IMR-90 (cell line): ENCODE measurements around the gene LAMA2. TPM values are rescaled to one million over a fixed set of nuclear protein-coding genes. Genes with fewer than 3 reads are reported as not detected.

ENCODE experiments used
- ATAC-seq: fragments of 200-7000 bp; cut with Tn5 transposase; 2 replicates; pipeline ENCODE4 v1.9.1; 2020; ENCODE audit warnings: low read depth, mild to moderate bottlenecking, moderate library complexity
- BruUV-seq: library from RNA; stranded (reverse); fragments of 400-500 nt; replicated peaks from 2 replicates; lab custom pipeline; 2021; lab: Mats Ljungman, UMichigan
- CTCF ChIA-PET: fragments of 300-600 bp; formaldehyde crosslinking; extraction: SDS; loops from one replicate; lab custom pipeline; 2021; ENCODE audit warnings: antibody characterized with exemption; lab: Yijun Ruan, JAX
- POLR2A ChIA-PET: fragments of 300-600 bp; sonication (Branson Sonifier 250); formaldehyde crosslinking; loops from one replicate; lab custom pipeline; 2022; ENCODE audit warnings: antibody characterized with exemption; ENCODE audit not compliant: unreplicated experiment; lab: Charles Lee
- DNase-seq: peaks from one replicate; pipeline ENCODE4 v3.0.0; 2013
- H2AFZ ChIP-seq: replicated peaks from 2 replicates; pipeline ENCODE3; 2013; ENCODE audit warnings: low read length, mild to moderate bottlenecking; ENCODE audit not compliant: poor library complexity
- H2AK5ac ChIP-seq: 2 replicates; pipeline ENCODE4 v1.6.1; 2013; ENCODE audit warnings: low read depth, low read length, inconsistent platforms
- H2AK9ac ChIP-seq: replicated peaks from 2 replicates; pipeline ENCODE3; 2013; ENCODE audit warnings: mild to moderate bottlenecking, low read depth, low read length, moderate library complexity; ENCODE audit not compliant: poor library complexity
- H2BK120ac ChIP-seq: 2 replicates; pipeline ENCODE4 v1.6.1; 2013; ENCODE audit warnings: low read depth, low read length, inconsistent platforms
- H2BK15ac ChIP-seq: 3 replicates; pipeline ENCODE4 v1.6.1; 2013; ENCODE audit warnings: low read depth, low read length, inconsistent platforms
- H2BK20ac ChIP-seq: 2 replicates; pipeline ENCODE4 v1.6.1; 2013; ENCODE audit warnings: low read depth, mild to moderate bottlenecking, inconsistent platforms, low read length, moderate library complexity
- H2BK5ac ChIP-seq: 2 replicates; pipeline ENCODE4 v1.6.1; 2013; ENCODE audit warnings: mild to moderate bottlenecking, low read depth, low read length, inconsistent platforms; ENCODE audit not compliant: poor library complexity, severe bottlenecking
- H3K14ac ChIP-seq: replicated peaks from 2 replicates; pipeline ENCODE4 v1.6.1; 2013; ENCODE audit warnings: low read depth, low read length, inconsistent platforms
- H3K18ac ChIP-seq: 2 replicates; pipeline ENCODE4 v1.6.1; 2013; ENCODE audit warnings: low read depth, low read length, control low read depth
- H3K23ac ChIP-seq: 2 replicates; pipeline ENCODE4 v1.6.1; 2013; ENCODE audit warnings: low read depth, low read length, inconsistent platforms
- H3K27ac ChIP-seq: 2 replicates; pipeline ENCODE4 v1.5.1; 2013; ENCODE audit warnings: mild to moderate bottlenecking, control low read depth, low read length; ENCODE audit not compliant: insufficient read depth
- H3K27me3 ChIP-seq: 2 replicates; pipeline ENCODE4 v1.6.1; 2013; ENCODE audit warnings: low read length; ENCODE audit not compliant: control insufficient read depth, insufficient read depth
- H3K36me3 ChIP-seq: 2 replicates; pipeline ENCODE4 v1.6.1; 2013; ENCODE audit warnings: low read length, mixed read lengths; ENCODE audit not compliant: control insufficient read depth, insufficient read depth
- H3K4ac ChIP-seq: 2 replicates; pipeline ENCODE4 v1.6.1; 2013; ENCODE audit warnings: low read depth, low read length, inconsistent platforms
- H3K4me1 ChIP-seq: 2 replicates; pipeline ENCODE4 v1.6.1; 2013; ENCODE audit warnings: low read length, mixed read lengths; ENCODE audit not compliant: control insufficient read depth, insufficient read depth
- H3K4me2 ChIP-seq: 2 replicates; pipeline ENCODE4 v1.6.1; 2013; ENCODE audit warnings: low read depth, mild to moderate bottlenecking, control low read depth, low read length, moderate library complexity
- H3K4me3 ChIP-seq: 2 replicates; pipeline ENCODE4 v1.5.1; 2013; ENCODE audit warnings: low read depth, mild to moderate bottlenecking, control low read depth, low read length, moderate library complexity; ENCODE audit not compliant: insufficient read depth
- H3K56ac ChIP-seq: 2 replicates; pipeline ENCODE4 v1.6.1; 2013; ENCODE audit warnings: low read length, inconsistent platforms; ENCODE audit not compliant: insufficient read depth; ENCODE audit errors: extremely low read depth
- H3K79me1 ChIP-seq, 2 experiments: 2 replicates each; pipeline ENCODE4 v1.6.1; 2013; ENCODE audit warnings: low read length in 2 of 2, inconsistent platforms in 1 of 2, low read depth in 1 of 2
- H3K9ac ChIP-seq: 2 replicates; pipeline ENCODE4 v1.6.1; 2013; ENCODE audit warnings: low read depth, low read length, control low read depth
- H3K9me1 ChIP-seq: 2 replicates; pipeline ENCODE4 v1.6.1; 2013; ENCODE audit warnings: low read length, inconsistent platforms; ENCODE audit not compliant: insufficient read depth
- H3K9me3 ChIP-seq: 2 replicates; pipeline ENCODE4 v1.6.1; 2013; ENCODE audit warnings: low read length; ENCODE audit not compliant: control insufficient read depth, insufficient read depth
- H4K20me1 ChIP-seq: 2 replicates; pipeline ENCODE4 v1.6.1; 2013; ENCODE audit warnings: low read length, inconsistent platforms; ENCODE audit not compliant: insufficient read depth
- H4K5ac ChIP-seq: 2 replicates; pipeline ENCODE4 v1.6.1; 2013; ENCODE audit warnings: mild to moderate bottlenecking, low read depth, low read length, control low read depth
- H4K8ac ChIP-seq, 2 experiments: 2 replicates each; pipeline ENCODE4 v1.6.1; 2013; ENCODE audit warnings: low read depth in 2 of 2, low read length in 2 of 2, control low read depth in 1 of 2, inconsistent platforms in 1 of 2
- H4K91ac ChIP-seq: 2 replicates; pipeline ENCODE4 v1.6.1; 2013; ENCODE audit warnings: low read depth, low read length, inconsistent platforms; ENCODE audit not compliant: insufficient read depth
- CEBPB ChIP-seq: IDR thresholded peaks from 2 replicates; pipeline ENCODE4 v1.6.1; 2012; ENCODE audit warnings: low read depth, low read length, improper control_type of control experiment
- CHD1 ChIP-seq: IDR thresholded peaks from 2 replicates; pipeline ENCODE4 v1.6.1; 2012; ENCODE audit warnings: low read depth, low read length, improper control_type of control experiment
- CTCF ChIP-seq: conservative IDR thresholded peaks from 2 replicates; pipeline ENCODE4 v1.5.1; 2012; ENCODE audit warnings: mild to moderate bottlenecking, low read depth, low read length, improper control_type of control experiment
- ELK1 ChIP-seq: fragments of 150-350 bp; IDR thresholded peaks from 2 replicates; pipeline ENCODE4 v1.6.1; 2016; ENCODE audit warnings: low read depth, mild to moderate bottlenecking, low read length, moderate library complexity, borderline replicate concordance
- MAFK ChIP-seq: IDR thresholded peaks from 2 replicates; pipeline ENCODE4 v1.6.1; 2012; ENCODE audit warnings: low read depth, low read length, improper control_type of control experiment
- NFE2L2 ChIP-seq: fragments of 150-350 bp; IDR thresholded peaks from 2 replicates; pipeline ENCODE4 v1.6.1; 2016; ENCODE audit warnings: low read depth, mild to moderate bottlenecking, low read length
- RAD21 ChIP-seq: IDR thresholded peaks from 2 replicates; pipeline ENCODE4 v1.6.1; 2012; ENCODE audit warnings: low read length, improper control_type of control experiment
- RFX5 ChIP-seq: IDR thresholded peaks from 2 replicates; pipeline ENCODE4 v1.8.0; 2012; ENCODE audit warnings: low read depth, mild to moderate bottlenecking, low read length, moderate library complexity
- dilution Hi-C: fragments of 300-500 bp; cut with HindIII; formaldehyde crosslinking; loops from one replicate; pipeline ENCODE4 v1.14.3; 2018; ENCODE audit warnings: low sequenced_read_pairs; ENCODE audit not compliant: unreplicated experiment
- in situ Hi-C: fragments of 300-500 bp; cut with MboI; formaldehyde crosslinking; loops from 3 replicates; pipeline ENCODE4 v1.14.3; 2019; ENCODE audit warnings: low sequenced_read_pairs, inconsistent platforms, mixed read lengths
- intact Hi-C: fragments of 100-400 bp; cut with micrococcal nuclease; formaldehyde crosslinking; loops from 2 replicates; pipeline ENCODE4 v1.10.0; 2022
- polyA plus RNA-seq, 3 experiments: library from polyadenylated mRNA; depleted of rRNA; stranded (reverse); fragments of >200 nt; gene quantifications; 2 replicates each; pipeline ENCODE4 v1.2.3, GENCODE V29; 2012; ENCODE audit warnings: low replicate concordance in 1 of 3
- total RNA-seq: library from RNA; depleted of rRNA; stranded (reverse); fragments of >200 nt; gene quantifications from 2 replicates; pipeline ENCODE4 v1.2.3, GENCODE V29; 2012

Gene LAMA2
- total and polyA plus RNA-seq, 2 of the 4 experiments (the other 2 are of a cell fraction): 9.9 to 13.3 TPM

GRCh38 chr6:129451187-129451586 is 568.2 kb downstream of the LAMA2 start:
- no TSS peak for BruUV-seq
- CTCF ChIA-PET: no interaction called here
- Histone ChIP-seq H3K56ac (no peak overlapping the region), H2AK5ac (no peak overlapping the region), H4K20me1 (no peaks in the 10 kb centered on the region), H3K36me3 (no peaks in the 10 kb centered on the region), H3K4me2 (no peak overlapping the region), H3K27ac (no peak overlapping the region), H2AFZ (no peak overlapping the region), H4K8ac (no peak overlapping the region), H2BK120ac (no peak overlapping the region), H4K91ac (no peak overlapping the region), H3K18ac (no peak overlapping the region), H3K9ac (no peak overlapping the region), H4K5ac (no peak overlapping the region), H3K4me1 (no peaks in the 10 kb centered on the region), H2BK15ac (no peak overlapping the region), H3K4ac (no peak overlapping the region), H2AK9ac (no peak overlapping the region), H3K9me3 (no peaks in the 10 kb centered on the region), H3K79me1 (no peaks in the 10 kb centered on the region), H3K14ac (no peak overlapping the region), H3K27me3 (no peaks in the 10 kb centered on the region), H3K9me1 (no peaks in the 10 kb centered on the region), H2BK20ac (no peak overlapping the region), H2BK5ac (no peak overlapping the region), H3K4me3 (no peak overlapping the region), H3K23ac (no peak overlapping the region)
- in situ Hi-C loops (no loop called here), intact Hi-C loops (no loop called here), dilution Hi-C loops (no loop called here)
- ATAC-seq (no peak), DNase-seq (no peak)
- no peak for TF ChIP-seq RFX5
- TF ChIP-seq CHD1: no peak
- no peak for TF ChIP-seq CEBPB
- TF ChIP-seq ELK1: no peak
- TF ChIP-seq CTCF: no peak
- TF ChIP-seq RAD21: no peak
- TF ChIP-seq MAFK: no peak
- TF ChIP-seq NFE2L2: no peak
- POLR2A ChIA-PET: no interaction called here
